Gastrocnemius medialis (tissue), 4 donors: ENCODE data around the gene LGALS12. TPM values are rescaled to one million over a fixed set of nuclear protein-coding genes. Genes with fewer than 3 reads are reported as not detected.

Experiments used
- ATAC-seq, 2 donors: fragments of 150-250 bp; one replicate each; pipeline ENCODE4 v1.9.1; 2016
- DNase-seq, 2 donors: peaks; one replicate each; pipeline ENCODE4 v3.0.0-alpha.2; 2019
- H3K27ac ChIP-seq, 4 donors: fragments of 200-600 bp; sonication (generic); 1 replicate in 1 of 4; 2 replicates in 3 of 4; pipeline ENCODE4 v1.5.1; 2016 to 2018; ENCODE audit warnings: mild to moderate bottlenecking in 2 of 4, moderate library complexity in 1 of 4
- H3K27me3 ChIP-seq, 3 donors: fragments of 200-600 bp; sonication (generic) in 2 of 3; 1 replicate in 1 of 3; 2 replicates in 2 of 3; pipeline versions ENCODE4 v1.5.1 to v1.6.0; 2016 to 2019; ENCODE audit warnings: mild to moderate bottlenecking in 1 of 3, moderate library complexity in 1 of 3
- H3K36me3 ChIP-seq, 2 donors: fragments of 200-600 bp; sonication (generic) in 1 of 2; one replicate each; pipeline ENCODE4 v1.5.1; 2017 to 2018
- H3K4me1 ChIP-seq, 2 donors: fragments of 200-600 bp; sonication (generic) in 1 of 2; one replicate each; pipeline ENCODE4 v1.5.1; 2016 to 2017; ENCODE audit warnings: mild to moderate bottlenecking in 2 of 2
- H3K4me3 ChIP-seq, 4 donors: fragments of 200-600 bp; sonication (generic) in 3 of 4; 1 replicate in 1 of 4; 2 replicates in 3 of 4; pipeline ENCODE4 v1.5.1; 2016 to 2019; ENCODE audit warnings: mild to moderate bottlenecking in 2 of 4
- H3K9me3 ChIP-seq, 3 donors: fragments of 200-600 bp; sonication (generic) in 2 of 3; 1 replicate in 1 of 3; 2 replicates in 2 of 3; pipeline ENCODE4 v1.5.1; 2016 to 2019
- POLR2A ChIP-seq, 2 donors: fragments of 450-650 bp; IDR thresholded peaks; one replicate each; pipeline ENCODE4 v1.6.1; 2017; ENCODE audit warnings: antibody characterized with exemption in 2 of 2, mild to moderate bottlenecking in 2 of 2, moderate library complexity in 2 of 2
- in situ Hi-C, 4 donors: fragments of 200-750 bp; cut with MboI; loops; one replicate each; pipeline versions ENCODE4 v1.15.0 to v1.8.0; 2017; ENCODE audit warnings: low sequenced_read_pairs in 4 of 4
- intact Hi-C: fragments of 100-400 bp; cut with DNase I; formaldehyde crosslinking; loops from one replicate; pipeline ENCODE4 v1.15.1; 2023; ENCODE audit warnings: low total_unique reads
- total RNA-seq, 4 donors: library from RNA; depleted of rRNA; stranded (reverse); fragments of >200 nt; gene quantifications; one replicate each; pipeline versions ENCODE4 v1.1.0 to v1.2.3, GENCODE V29; 2016
- TF ChIP-seq, protein P1 (sequence below), 5 experiments: fragments of 450-650 bp in 3 of 5; fragments of 200-600 bp in 2 of 5; sonication (generic) in 2 of 5; IDR thresholded peaks in 4 of 5; conservative IDR thresholded peaks in 1 of 5; 1 replicate in 4 of 5; 2 replicates in 1 of 5; pipeline ENCODE4 v1.5.1; 2016 to 2019; ENCODE audit warnings: antibody characterized with exemption in 5 of 5, mild to moderate bottlenecking in 3 of 5, moderate library complexity in 3 of 5

LGALS12 gene
- total RNA-seq, 4 donors from 2014 or later = 0.24 to 0.80 TPM; not detected in 2

DNA sequence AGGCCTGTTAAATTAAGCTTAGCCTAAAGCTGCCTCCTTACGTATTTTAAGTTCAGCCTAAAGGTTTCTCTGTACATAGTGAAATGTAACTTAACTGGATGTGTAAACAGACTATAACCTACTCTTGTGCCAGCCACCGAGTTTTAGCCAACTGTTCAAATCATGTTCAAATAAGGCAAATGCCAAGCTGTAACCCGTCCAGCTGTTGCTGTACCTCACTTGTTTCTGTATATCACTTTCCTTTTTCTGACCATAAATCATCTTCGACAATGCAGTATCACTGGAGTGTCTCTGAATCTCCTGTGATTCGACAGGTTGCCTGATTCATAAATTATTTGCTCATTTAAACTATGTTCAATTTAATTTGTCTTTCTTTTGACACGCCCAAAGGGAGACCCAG is 10.9 kb upstream of the LGALS12 start:
- peaks cover 8 to 32% (median 16%) of the 10 kb centered on the region in 3 donors for H3K27me3 ChIP-seq
- TF ChIP-seq, protein P1, sequence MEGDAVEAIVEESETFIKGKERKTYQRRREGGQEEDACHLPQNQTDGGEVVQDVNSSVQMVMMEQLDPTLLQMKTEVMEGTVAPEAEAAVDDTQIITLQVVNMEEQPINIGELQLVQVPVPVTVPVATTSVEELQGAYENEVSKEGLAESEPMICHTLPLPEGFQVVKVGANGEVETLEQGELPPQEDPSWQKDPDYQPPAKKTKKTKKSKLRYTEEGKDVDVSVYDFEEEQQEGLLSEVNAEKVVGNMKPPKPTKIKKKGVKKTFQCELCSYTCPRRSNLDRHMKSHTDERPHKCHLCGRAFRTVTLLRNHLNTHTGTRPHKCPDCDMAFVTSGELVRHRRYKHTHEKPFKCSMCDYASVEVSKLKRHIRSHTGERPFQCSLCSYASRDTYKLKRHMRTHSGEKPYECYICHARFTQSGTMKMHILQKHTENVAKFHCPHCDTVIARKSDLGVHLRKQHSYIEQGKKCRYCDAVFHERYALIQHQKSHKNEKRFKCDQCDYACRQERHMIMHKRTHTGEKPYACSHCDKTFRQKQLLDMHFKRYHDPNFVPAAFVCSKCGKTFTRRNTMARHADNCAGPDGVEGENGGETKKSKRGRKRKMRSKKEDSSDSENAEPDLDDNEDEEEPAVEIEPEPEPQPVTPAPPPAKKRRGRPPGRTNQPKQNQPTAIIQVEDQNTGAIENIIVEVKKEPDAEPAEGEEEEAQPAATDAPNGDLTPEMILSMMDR (IDR thresholded peaks at IDR 0.05 in 4 of 5, conservative IDR thresholded peaks at IDR 0.05 in 1 of 5) = no peak
- TF ChIP-seq POLR2A (IDR thresholded peaks at IDR 0.05) = no peak
- intact Hi-C loops = no loop called here
- H3K9me3 ChIP-seq = peaks cover 0 to under 1% (median 0%) of the 10 kb centered on the region in 3 donors
- peaks cover 0 to 7% of the 10 kb centered on the region in 2 donors for H3K4me1 ChIP-seq
- DNase-seq = no peak
- no peak for ATAC-seq
- no peak overlapping the region for H3K27ac ChIP-seq
- no peaks in the 10 kb centered on the region for H3K36me3 ChIP-seq
- no peak overlapping the region for H3K4me3 ChIP-seq
- in situ Hi-C loops = no loop called here

DNA sequence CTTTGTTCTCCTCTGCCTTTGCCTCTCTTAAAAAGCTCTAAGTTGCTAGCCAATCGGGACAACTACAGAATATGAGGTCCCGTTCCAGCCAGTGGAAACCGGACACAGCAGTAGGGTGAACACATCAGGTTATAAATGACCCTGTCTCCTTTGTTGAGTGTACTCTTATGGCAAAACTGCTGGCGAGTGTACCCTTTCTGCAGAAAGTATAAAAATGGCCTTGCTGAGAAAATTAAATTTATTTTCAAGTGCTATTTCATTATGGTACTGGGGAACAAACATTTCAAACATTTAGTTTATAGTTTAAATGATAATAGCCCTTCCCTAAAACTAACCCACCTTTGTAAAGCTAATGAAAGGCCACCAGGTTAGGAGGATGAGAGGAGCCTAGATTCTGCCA is 6.0 kb upstream of the LGALS12 start:
- Histone ChIP-seq H3K9me3 (peaks cover 0 to 4% (median 0%) of the 10 kb centered on the region in 3 donors), H3K4me1 (peaks cover 3 to 4% of the 10 kb centered on the region in 2 donors), H3K4me3 (no peak overlapping the region), H3K27me3 (peaks cover 0 to 4% (median 3%) of the 10 kb centered on the region in 3 donors), H3K36me3 (no peaks in the 10 kb centered on the region), H3K27ac (no peak overlapping the region)
- DNase-seq (no peak), ATAC-seq (no peak)
- intact Hi-C loops (no loop called here), in situ Hi-C loops (no loop called here)
- TF ChIP-seq, protein P1 (IDR thresholded peaks at IDR 0.05 in 4 of 5, conservative IDR thresholded peaks at IDR 0.05 in 1 of 5) = no peak
- TF ChIP-seq POLR2A (IDR thresholded peaks at IDR 0.05) = no peak

DNA sequence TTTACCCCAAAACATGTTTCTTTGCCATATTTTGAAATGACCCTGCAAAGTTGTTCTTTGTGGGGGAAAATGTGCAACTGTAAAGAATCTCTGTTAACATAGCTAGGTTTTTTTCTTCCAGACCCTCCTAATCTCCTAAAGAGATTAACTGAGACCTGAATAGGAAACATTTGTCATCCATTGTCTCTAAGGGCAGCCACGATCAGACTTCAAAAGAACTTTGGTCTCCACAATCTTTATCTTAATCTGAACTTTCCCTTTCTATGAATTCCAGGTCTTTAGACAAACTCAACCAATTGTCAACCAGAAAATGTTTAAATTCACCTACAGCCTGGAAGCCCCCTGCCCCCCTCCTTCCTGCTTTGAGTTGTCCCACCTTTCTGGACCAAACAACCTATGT is 4.6 kb upstream of the LGALS12 start:
- no peak overlapping the region for H3K4me3 ChIP-seq
- DNase-seq = no peak
- peaks cover 0 to 4% (median 0%) of the 10 kb centered on the region in 3 donors for H3K9me3 ChIP-seq
- intact Hi-C loops = no loop called here
- H3K36me3 ChIP-seq = no peaks in the 10 kb centered on the region
- H3K27me3 ChIP-seq = peaks cover 0 to 4% (median 3%) of the 10 kb centered on the region in 3 donors
- in situ Hi-C loops = no loop called here
- peaks cover 9 to 17% of the 10 kb centered on the region in 2 donors for H3K4me1 ChIP-seq
- no peak for TF ChIP-seq POLR2A (IDR thresholded peaks at IDR 0.05)
- TF ChIP-seq, protein P1 (IDR thresholded peaks at IDR 0.05 in 4 of 5, conservative IDR thresholded peaks at IDR 0.05 in 1 of 5) = no peak
- no peak overlapping the region for H3K27ac ChIP-seq
- no peak for ATAC-seq

DNA sequence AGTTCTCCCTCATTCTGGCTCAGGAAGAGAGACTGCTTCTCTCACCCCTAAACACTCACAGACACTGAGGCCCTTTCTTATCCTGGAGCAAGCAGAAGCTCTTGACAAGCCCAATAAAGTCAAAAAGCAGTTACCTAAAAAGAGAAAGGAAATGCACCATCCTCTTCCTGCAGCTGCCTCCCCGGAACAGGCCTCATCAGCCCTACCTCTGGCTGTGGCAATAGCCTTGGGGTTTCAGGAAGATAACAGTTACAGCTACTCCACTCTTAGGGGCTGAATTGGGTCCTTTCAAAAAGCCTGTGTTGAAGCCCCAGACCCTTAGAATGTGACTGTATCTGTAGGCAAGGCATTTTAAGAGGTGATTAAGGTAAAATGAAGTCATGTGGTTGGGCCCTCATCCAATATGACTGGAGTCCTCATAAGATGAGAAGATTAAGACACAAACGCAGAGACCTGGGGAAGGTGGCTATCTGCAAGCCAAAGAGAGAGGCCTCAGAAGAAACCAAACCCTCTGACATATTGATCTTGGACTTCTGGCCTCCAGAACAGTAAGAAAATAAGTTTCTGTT is 3.5 kb upstream of the LGALS12 start:
- in situ Hi-C loops = no loop called here

More for the DNA sequence above, 3.5 kb upstream of the LGALS12 start:
- Histone ChIP-seq H3K27ac (no peak overlapping the region), H3K4me1 (peaks cover 9 to 17% of the 10 kb centered on the region in 2 donors), H3K27me3 (no peaks in the 10 kb centered on the region), H3K36me3 (no peaks in the 10 kb centered on the region), H3K4me3 (no peak overlapping the region), H3K9me3 (peaks cover 0 to 4% (median 0%) of the 10 kb centered on the region in 3 donors)
- DNase-seq (no peak), ATAC-seq (no peak)
- intact Hi-C loops = no loop called here
- TF ChIP-seq POLR2A (IDR thresholded peaks at IDR 0.05) = no peak
- TF ChIP-seq, protein P1 (IDR thresholded peaks at IDR 0.05 in 4 of 5, conservative IDR thresholded peaks at IDR 0.05 in 1 of 5) = no peak
